Suprapubic skin (tissue), 4 donors: ENCODE results near the gene OSBPL9. TPM values are rescaled to one million over a fixed set of nuclear protein-coding genes. Genes with fewer than 3 reads are reported as not detected.
"Not testable (repeated sequence)": the region's sequence is repeated elsewhere in the genome, so short reads cannot be mapped to it uniquely, and the experiment has no call there.

ENCODE experiments used
- DNase-seq, 2 donors: peaks; one replicate each; pipeline ENCODE4 v3.0.0-alpha.2; 2019; ENCODE audit warnings: low spot score in 2 of 2
- H3K27ac ChIP-seq: fragments of 200-600 bp; sonication (generic); one replicate; pipeline ENCODE4 v1.5.1; 2019
- H3K27me3 ChIP-seq: fragments of 200-600 bp; sonication (generic); one replicate; pipeline ENCODE4 v1.5.1; 2019
- H3K36me3 ChIP-seq: fragments of 200-600 bp; sonication (generic); one replicate; pipeline ENCODE4 v1.5.1; 2019
- H3K4me1 ChIP-seq: fragments of 200-600 bp; sonication (generic); one replicate; pipeline ENCODE4 v1.5.1; 2019
- H3K4me3 ChIP-seq: fragments of 200-600 bp; sonication (generic); one replicate; pipeline ENCODE4 v1.5.1; 2019; ENCODE audit warnings: mild to moderate bottlenecking
- H3K9me3 ChIP-seq: fragments of 200-600 bp; sonication (generic); one replicate; pipeline ENCODE4 v1.5.1; 2019
- EP300 ChIP-seq: sonication (generic); formaldehyde crosslinking; IDR thresholded peaks from one replicate; pipeline ENCODE4 v1.6.1; 2017; ENCODE audit warnings: antibody characterized with exemption
- POLR2A ChIP-seq, 2 donors: fragments of 450-650 bp; IDR thresholded peaks; one replicate each; pipeline ENCODE4 v1.6.1; 2017; ENCODE audit warnings: antibody characterized with exemption in 2 of 2, mild to moderate bottlenecking in 2 of 2, moderate library complexity in 2 of 2
- POLR2AphosphoS5 ChIP-seq, 3 donors: sonication (generic); formaldehyde crosslinking; IDR thresholded peaks; one replicate each; pipeline ENCODE4 v1.6.1; 2017; ENCODE audit warnings: antibody characterized with exemption in 3 of 3
- WGBS: methylation state at CpG from one replicate; pipeline ENCODE4 v1.1.5; 2018; 5-methylcytosine and 5-hydroxymethylcytosine counted together
- total RNA-seq, 4 donors: library from RNA; depleted of rRNA; stranded (reverse); fragments of >200 nt; gene quantifications; one replicate each; pipeline ENCODE4 v1.1.0, GENCODE V29; 2016
- TF ChIP-seq, protein P1 (sequence below), 2 donors: fragments of 200-600 bp in 1 of 2; fragments of 450-650 bp in 1 of 2; sonication (generic) in 1 of 2; IDR thresholded peaks; one replicate each; pipeline ENCODE4 v1.5.1; 2016 to 2019; ENCODE audit warnings: antibody characterized with exemption in 2 of 2, mild to moderate bottlenecking in 1 of 2, moderate library complexity in 1 of 2

Gene OSBPL9
- total RNA-seq, 4 donors from 2014 or later: 49.7 to 166 (median 90.4) TPM

DNA sequence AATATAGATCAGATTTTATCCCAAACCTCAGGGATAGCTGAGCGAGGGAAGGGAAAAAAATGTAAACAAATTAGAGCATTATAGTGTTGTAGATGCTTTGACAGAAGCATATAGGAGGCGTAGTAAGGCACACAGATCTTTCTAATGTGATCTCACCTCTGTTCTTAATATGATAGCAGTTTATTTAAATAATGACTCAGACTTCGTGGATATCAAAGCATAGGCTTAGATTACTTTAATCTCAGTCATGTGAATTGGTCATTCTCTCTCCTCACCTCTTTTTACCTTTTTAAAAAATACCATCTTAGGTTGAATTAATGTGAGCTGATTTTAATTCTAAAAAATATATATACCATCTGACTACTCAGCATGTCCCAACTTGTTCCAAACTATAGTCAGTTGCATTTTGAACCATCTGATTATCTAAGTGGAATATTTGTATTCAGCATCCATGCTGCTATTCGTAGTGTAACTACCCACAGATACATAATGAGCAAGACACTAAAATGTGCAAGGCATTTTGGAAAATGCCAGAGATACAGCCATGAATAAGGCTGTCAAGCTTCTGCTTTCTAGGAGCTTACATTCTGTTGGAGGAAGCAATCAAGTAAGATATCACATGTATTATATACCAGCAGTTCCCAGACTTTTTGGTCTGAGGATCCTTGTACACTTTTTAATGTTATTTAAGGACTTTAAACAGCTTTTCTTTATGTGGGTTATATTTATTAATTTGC lies 76.7 kb downstream of the OSBPL9 start:
- Histone ChIP-seq H3K9me3 (no peaks in the 10 kb centered on the region), H3K27me3 (no peaks in the 10 kb centered on the region), H3K27ac (no peak overlapping the region), H3K36me3 (no peaks in the 10 kb centered on the region), H3K4me3 (no peak overlapping the region), H3K4me1 (peaks cover 29% of the 10 kb centered on the region)
- WGBS: 62% methylated on average over 4 of the region's 4 CpGs
- no peak for DNase-seq
- TF ChIP-seq POLR2A (IDR thresholded peaks at IDR 0.05) (no peak), POLR2AphosphoS5 (IDR thresholded peaks at IDR 0.05) (no peak), EP300 (no peak)
- TF ChIP-seq, protein P1, sequence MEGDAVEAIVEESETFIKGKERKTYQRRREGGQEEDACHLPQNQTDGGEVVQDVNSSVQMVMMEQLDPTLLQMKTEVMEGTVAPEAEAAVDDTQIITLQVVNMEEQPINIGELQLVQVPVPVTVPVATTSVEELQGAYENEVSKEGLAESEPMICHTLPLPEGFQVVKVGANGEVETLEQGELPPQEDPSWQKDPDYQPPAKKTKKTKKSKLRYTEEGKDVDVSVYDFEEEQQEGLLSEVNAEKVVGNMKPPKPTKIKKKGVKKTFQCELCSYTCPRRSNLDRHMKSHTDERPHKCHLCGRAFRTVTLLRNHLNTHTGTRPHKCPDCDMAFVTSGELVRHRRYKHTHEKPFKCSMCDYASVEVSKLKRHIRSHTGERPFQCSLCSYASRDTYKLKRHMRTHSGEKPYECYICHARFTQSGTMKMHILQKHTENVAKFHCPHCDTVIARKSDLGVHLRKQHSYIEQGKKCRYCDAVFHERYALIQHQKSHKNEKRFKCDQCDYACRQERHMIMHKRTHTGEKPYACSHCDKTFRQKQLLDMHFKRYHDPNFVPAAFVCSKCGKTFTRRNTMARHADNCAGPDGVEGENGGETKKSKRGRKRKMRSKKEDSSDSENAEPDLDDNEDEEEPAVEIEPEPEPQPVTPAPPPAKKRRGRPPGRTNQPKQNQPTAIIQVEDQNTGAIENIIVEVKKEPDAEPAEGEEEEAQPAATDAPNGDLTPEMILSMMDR (IDR thresholded peaks at IDR 0.05): no peak

DNA sequence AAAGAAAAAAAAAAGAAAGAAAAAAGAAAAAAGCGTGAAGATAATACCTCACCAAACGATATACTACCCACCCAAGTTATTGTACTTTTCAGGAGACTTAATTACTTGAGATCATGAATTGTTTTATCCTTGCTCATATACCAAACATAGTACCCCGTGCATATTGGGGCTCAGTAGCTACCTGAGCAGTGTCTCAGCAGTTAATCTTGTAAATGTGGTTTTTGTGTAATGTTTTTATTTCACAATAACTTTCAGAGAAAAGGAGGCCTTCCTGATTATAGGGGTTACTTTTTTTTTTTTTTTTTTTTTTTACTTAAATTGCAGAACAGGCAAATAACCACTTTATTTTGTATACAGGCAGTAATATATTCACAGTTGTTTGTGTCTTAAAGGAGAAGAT lies 80.3 kb downstream of the OSBPL9 start:
- 90% methylated on average over 3 of the region's 3 CpGs for WGBS

DNA sequence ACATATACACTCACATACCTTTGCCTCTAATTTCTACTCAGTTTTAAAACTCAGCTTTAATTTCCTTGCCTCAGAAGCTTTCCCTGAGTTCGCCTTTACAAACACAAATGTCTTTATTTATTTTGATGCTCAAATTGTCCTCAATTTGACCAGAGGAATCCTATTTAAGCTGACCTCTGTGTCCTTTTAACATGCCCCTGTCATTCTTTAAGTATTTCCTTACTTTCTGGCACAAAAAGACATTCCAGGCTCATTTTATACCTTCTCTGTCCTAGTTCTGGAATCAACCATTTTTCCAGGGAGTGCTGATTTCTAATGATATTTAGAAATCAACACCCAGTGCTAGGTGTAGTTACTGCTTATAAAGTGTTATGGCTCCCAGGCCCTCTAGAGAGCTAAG lies 82.5 kb downstream of the OSBPL9 start:
- Histone ChIP-seq H3K27me3 (no peaks in the 10 kb centered on the region), H3K9me3 (no peaks in the 10 kb centered on the region), H3K27ac (no peak overlapping the region), H3K36me3 (no peaks in the 10 kb centered on the region), H3K4me3 (no peak overlapping the region), H3K4me1 (no peaks in the 10 kb centered on the region)
- 91% methylated on average over 1 of the region's 1 CpG for WGBS
- TF ChIP-seq POLR2A (IDR thresholded peaks at IDR 0.05) (no peak), EP300 (no peak), POLR2AphosphoS5 (IDR thresholded peaks at IDR 0.05) (no peak)
- TF ChIP-seq, protein P1 (IDR thresholded peaks at IDR 0.05): no peak
- no peak for DNase-seq

More for the DNA sequence above, 80.3 kb downstream of the OSBPL9 start:
- H3K9me3 ChIP-seq: no peaks in the 10 kb centered on the region
- no peak overlapping the region for H3K4me3 ChIP-seq
- H3K27me3 ChIP-seq: no peaks in the 10 kb centered on the region
- DNase-seq: no peak
- peaks cover 14% of the 10 kb centered on the region for H3K4me1 ChIP-seq
- no peaks in the 10 kb centered on the region for H3K36me3 ChIP-seq
- H3K27ac ChIP-seq: no peak overlapping the region
- TF ChIP-seq, protein P1 (IDR thresholded peaks at IDR 0.05): no peak
- TF ChIP-seq EP300: no peak
- no peak for TF ChIP-seq POLR2AphosphoS5 (IDR thresholded peaks at IDR 0.05)
- no peak for TF ChIP-seq POLR2A (IDR thresholded peaks at IDR 0.05)

DNA sequence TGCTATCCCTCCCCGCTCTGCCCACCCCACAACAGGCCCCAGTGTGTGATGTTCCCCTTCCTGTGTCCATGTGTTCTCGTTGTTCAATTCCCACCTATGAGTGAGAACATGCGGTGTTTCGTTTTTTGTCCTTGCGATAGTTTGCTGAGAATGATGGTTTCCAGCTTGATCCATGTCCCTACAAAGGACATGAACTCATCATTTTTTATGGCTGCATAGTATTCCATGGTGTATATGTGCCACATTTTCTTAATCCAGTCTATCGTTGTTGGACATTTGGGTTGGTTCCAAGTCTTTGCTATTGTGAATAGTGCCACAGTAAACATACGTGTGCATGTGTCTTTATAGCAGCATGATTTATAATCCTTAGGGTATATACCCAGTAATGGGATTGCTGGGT lies 84.9 kb downstream of the OSBPL9 start:
- WGBS: 98% methylated on average over 7 of the region's 7 CpGs
- not testable (repeated sequence) for H3K36me3 ChIP-seq

DNA sequence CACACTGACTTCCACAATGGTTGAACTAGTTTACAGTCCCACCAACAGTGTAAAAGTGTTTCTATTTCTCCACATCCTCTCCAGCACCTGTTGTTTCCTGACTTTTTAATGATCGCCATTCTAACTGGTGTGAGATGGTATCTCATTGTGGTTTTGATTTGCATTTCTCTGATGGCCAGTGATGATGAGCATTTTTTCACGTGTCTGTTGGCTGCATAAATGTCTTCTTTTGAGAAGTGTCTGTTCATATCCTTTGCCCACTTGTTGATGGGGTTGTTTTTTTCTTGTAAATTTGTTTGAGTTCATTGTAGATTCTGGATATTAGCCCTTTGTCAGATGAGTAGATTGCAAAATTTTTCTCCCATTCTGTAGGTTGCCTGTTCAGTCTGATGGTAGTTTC lies 85.3 kb downstream of the OSBPL9 start:
- DNase-seq, H3K36me3 ChIP-seq, H3K9me3 ChIP-seq, H3K4me1 ChIP-seq, H3K27ac ChIP-seq, H3K4me3 ChIP-seq, H3K27me3 ChIP-seq: not testable (repeated sequence)
- WGBS: 73% methylated on average over 1 of the region's 2 CpGs

More for the DNA sequence above, 84.9 kb downstream of the OSBPL9 start:
- H3K27ac ChIP-seq, DNase-seq, H3K9me3 ChIP-seq, H3K27me3 ChIP-seq, H3K4me1 ChIP-seq, H3K4me3 ChIP-seq: not testable (repeated sequence)

DNA sequence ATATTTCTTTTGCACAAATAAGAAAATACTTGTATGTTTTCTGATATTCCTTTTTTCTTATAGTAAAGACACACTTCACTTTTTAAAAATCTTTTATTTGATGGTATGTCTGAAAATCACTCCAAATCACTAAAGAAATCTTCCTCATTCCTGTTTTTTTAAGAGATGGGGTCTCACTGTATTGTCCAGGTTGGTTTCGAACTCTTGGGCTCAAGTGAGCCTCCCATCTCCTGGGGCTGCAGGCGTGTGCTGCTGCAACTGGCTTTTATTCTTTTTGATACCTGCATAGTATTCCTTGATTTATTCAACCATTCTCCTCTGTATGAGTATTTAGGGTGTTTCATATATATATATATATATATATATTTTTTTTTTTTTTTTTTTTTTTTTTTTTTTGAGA lies 88.1 kb downstream of the OSBPL9 start:
- DNase-seq: no peak

More for the DNA sequence above, 88.1 kb downstream of the OSBPL9 start:
- Histone ChIP-seq H3K27ac (no peak overlapping the region), H3K36me3 (no peaks in the 10 kb centered on the region), H3K4me3 (no peak overlapping the region), H3K4me1 (no peaks in the 10 kb centered on the region), H3K27me3 (no peaks in the 10 kb centered on the region), H3K9me3 (no peaks in the 10 kb centered on the region)
- TF ChIP-seq, protein P1 (IDR thresholded peaks at IDR 0.05): no peak
- TF ChIP-seq EP300: no peak
- TF ChIP-seq POLR2AphosphoS5 (IDR thresholded peaks at IDR 0.05): no peak
- no peak for TF ChIP-seq POLR2A (IDR thresholded peaks at IDR 0.05)
- 100% methylated on average over 2 of the region's 2 CpGs for WGBS
